Measurements from ENCODE around the gene DDX49. TPM values are rescaled to one million over a fixed set of nuclear protein-coding genes. Genes with fewer than 3 reads are reported as not detected.

DDX49 gene
- total RNA-seq, 4 donors from 2014 or later: 31.8 to 61.2 (median 35.5) TPM

- DNase-seq (ENCODE audit: low spot score in 2 of 2): no peak
- TF ChIP-seq EP300 (IDR thresholded peaks at IDR 0.05): no peak
- TF ChIP-seq CTCF (IDR thresholded peaks at IDR 0.05): no peak
- TF ChIP-seq POLR2A (IDR thresholded peaks at IDR 0.05): no peak
- H3K36me3 ChIP-seq: peaks cover 0 to 40% (median 0%) of the 10 kb centered on the region in 3 donors
- H3K27ac ChIP-seq: no peak overlapping the region
- 87% methylated on average over 10 of the region's 10 CpGs for WGBS, 2 donors
- H3K27me3 ChIP-seq: peaks cover 0 to 15% of the 10 kb centered on the region in 2 donors
- H3K4me1 ChIP-seq: peaks cover 0 to 18% (median 2%) of the 10 kb centered on the region in 4 donors
- H3K9me3 ChIP-seq: no peaks in the 10 kb centered on the region
- H3K4me3 ChIP-seq: no peak overlapping the region
Observed at GRCh38 chr19:18889949-18890745, 29.4 kb upstream of the DDX49 start.

- H3K9me3 ChIP-seq: no peaks in the 10 kb centered on the region
- 45 to 47% methylated on average over 17 to 18 of the region's 18 CpGs for WGBS, 2 donors
- H3K36me3 ChIP-seq: peaks cover 0 to 25% (median 0%) of the 10 kb centered on the region in 3 donors
- TF ChIP-seq EP300 (IDR thresholded peaks at IDR 0.05) (no peak), POLR2A (IDR thresholded peaks at IDR 0.05) (no peak), CTCF (IDR thresholded peaks at IDR 0.05) (no peak)
- H3K27ac ChIP-seq: peak overlapping the region in 3 of 4 donors; percentile 66 to 93 (median 88)
- peaks cover 0 to 27% of the 10 kb centered on the region in 2 donors for H3K27me3 ChIP-seq
- DNase-seq (ENCODE audit: low spot score in 2 of 2): no peak
- peaks cover 0 to 40% (median 9%) of the 10 kb centered on the region in 4 donors for H3K4me1 ChIP-seq
- peak overlapping the region in 1 of 4 donors; percentile 67 for H3K4me3 ChIP-seq
Observed at GRCh38 chr19:18893587-18894253, 25.8 kb upstream of the DDX49 start.

GRCh38 chr19:18894254-18895037, 25.1 kb upstream of the DDX49 start:
- peak overlapping the region; percentile 35 to 93 (median 77) for H3K27ac ChIP-seq
- peak overlapping the region; percentile 43 to 67 (median 54) for H3K4me3 ChIP-seq
- H3K36me3 ChIP-seq: peaks cover 0 to 32% (median under 1%) of the 10 kb centered on the region in 3 donors
- TF ChIP-seq CTCF (IDR thresholded peaks at IDR 0.05) (no peak), EP300 (IDR thresholded peaks at IDR 0.05) (peak in 1 of 2 donors; percentile 53)
- no peak for DNase-seq (ENCODE audit: low spot score in 2 of 2)
- H3K9me3 ChIP-seq: no peaks in the 10 kb centered on the region
- peaks cover 0 to 41% (median 9%) of the 10 kb centered on the region in 4 donors for H3K4me1 ChIP-seq
- peaks cover 0 to 27% of the 10 kb centered on the region in 2 donors for H3K27me3 ChIP-seq
- WGBS, 2 donors: 3 to 4% methylated on average over 14 to 15 of the region's 28 CpGs

- H3K27me3 ChIP-seq: peaks cover 0 to 27% of the 10 kb centered on the region in 2 donors
- peaks cover 0 to 35% (median 5%) of the 10 kb centered on the region in 3 donors for H3K36me3 ChIP-seq
- TF ChIP-seq EP300 (IDR thresholded peaks at IDR 0.05): no peak
- no peak for TF ChIP-seq POLR2A (IDR thresholded peaks at IDR 0.05)
- TF ChIP-seq CTCF (IDR thresholded peaks at IDR 0.05): peak in 4 of 5 experiments; percentile 36 to 56 (median 46)
- peak overlapping the region; percentile 43 to 67 (median 54) for H3K4me3 ChIP-seq
- peak in 1 of 2 donors; percentile 21 for DNase-seq (ENCODE audit: low spot score in 2 of 2)
- H3K4me1 ChIP-seq: peaks cover 0 to 41% (median 9%) of the 10 kb centered on the region in 4 donors
- H3K9me3 ChIP-seq: no peaks in the 10 kb centered on the region
- WGBS, 2 donors: 0 to 3% methylated on average over 25 to 60 of the region's 72 CpGs
- peak overlapping the region; percentile 35 to 93 (median 77) for H3K27ac ChIP-seq
Observed at GRCh38 chr19:18895038-18895823, 24.3 kb upstream of the DDX49 start.
